Heart right ventricle (tissue), 16 donors: Measurements from ENCODE around the gene KRT38. TPM values are rescaled to one million over a fixed set of nuclear protein-coding genes. Genes with fewer than 3 reads are reported as not detected.

ENCODE experiments used
- ATAC-seq, 8 donors: fragments of 200-7000 bp; cut with Tn5 transposase; one replicate each; pipeline ENCODE4 v1.9.1; 2020; ENCODE audit warnings: mild to moderate bottlenecking in 8 of 8, moderate library complexity in 8 of 8, moderate number of reproducible peaks in 1 of 8
- DNase-seq, 2 donors: peaks; one replicate each; pipeline ENCODE4 v3.0.0-alpha.2; 2020
- H3K27ac ChIP-seq, 10 donors: fragments of 200-600 bp; sonication (generic) in 2 of 10; one replicate each; pipeline versions ENCODE4 v1.5.0 to v1.8.0; 2020 to 2022; ENCODE audit warnings: mild to moderate bottlenecking in 3 of 10
- H3K27me3 ChIP-seq, 7 donors: fragments of 200-600 bp; one replicate each; pipeline ENCODE4 v1.8.0; 2021 to 2022; ENCODE audit warnings: mild to moderate bottlenecking in 2 of 7
- H3K36me3 ChIP-seq, 9 donors: fragments of 200-600 bp; sonication (generic) in 1 of 9; one replicate each; pipeline versions ENCODE4 v1.5.0 to v1.8.0; 2020 to 2022; ENCODE audit warnings: mild to moderate bottlenecking in 2 of 9
- H3K4me1 ChIP-seq, 9 donors: fragments of 200-600 bp; sonication (generic) in 1 of 9; one replicate each; pipeline versions ENCODE4 v1.5.0 to v1.8.0; 2020 to 2022; ENCODE audit warnings: mild to moderate bottlenecking in 4 of 9
- H3K4me3 ChIP-seq, 10 donors: fragments of 200-600 bp; sonication (generic) in 2 of 10; one replicate each; pipeline versions ENCODE4 v1.5.0 to v1.8.0; 2020 to 2022; ENCODE audit warnings: mild to moderate bottlenecking in 7 of 10, moderate library complexity in 2 of 10
- H3K9me3 ChIP-seq, 11 donors: fragments of 200-600 bp in 10 of 11; sonication (generic) in 2 of 11; one replicate each; pipeline versions ENCODE4 v1.5.0 to v1.8.0; 2013 to 2022; ENCODE audit warnings: mild to moderate bottlenecking in 2 of 11, control low read depth in 1 of 11, moderate library complexity in 1 of 11
- CTCF ChIP-seq, 9 donors: fragments of 200-600 bp; sonication (generic) in 2 of 9; IDR thresholded peaks; one replicate each; pipeline versions ENCODE4 v1.5.0 to v1.8.0; 2021 to 2022; ENCODE audit warnings: antibody characterized with exemption in 9 of 9, mild to moderate bottlenecking in 5 of 9, moderate library complexity in 1 of 9
- WGBS, 2 donors: extraction: QIAGEN DNeasy Blood & Tissue Kit; methylation state at CpG; one replicate each; pipeline ENCODE4 v1.1.7; 2013; ENCODE audit warnings: inconsistent platforms in 1 of 2; 5-methylcytosine and 5-hydroxymethylcytosine counted together
- intact Hi-C, 10 donors: fragments of 100-400 bp; cut with DNase I; formaldehyde crosslinking; loops; one replicate each; pipeline versions ENCODE4 v1.11.1 to v1.14.2; 2022
- polyA plus RNA-seq, 2 donors: library from polyadenylated mRNA; stranded (reverse); fragments of 200-250 nt; gene quantifications; one replicate each; pipeline ENCODE4 v1.2.3, GENCODE V29; 2013
- total RNA-seq, 10 donors: library from RNA; stranded (reverse); fragmentation: NEBNext Ultra II Directional in 3 of 10; extraction: Animal tissue kit (Norgen Biotek cat#: 25700) in 3 of 10; gene quantifications; one replicate each; pipeline versions ENCODE4 v1.2.1 to v1.2.4, GENCODE V29; 2021 to 2023
- donor health status: Arrhythmogenic right ventricular cardiomyopathy.
- donor health status: ischemic (EF 13 %, LVEDD 7.1; RV severe dilation, severe dysfunction).
- donor health status: healthy with polysubstance abuse.
- donor health status: DM: no; HTN: yes; CAD: no.
- donor health status: DM: no; HTN: no; CAD: no.
- donor health status: ischemic (EF 25% LVEDD 6.9; RV normal size, moderate dysfunction).
- donor health status: ischemic (EF 25% LVEDD 5.7; RV mildly dilated, moderate dysfunction).
- donor health status: healthy.
- donor health status: DM: yes; HTN: yes; CAD: no.
- donor health status: Ischemic cardiomyopathy.
- donor health status: ischemic (EF 35%, LVEDD 5.7; RV mildly dilated, moderate dysfunction).
- donor health status: nonischemic (EF 11% LVEDD 7.7; RV severe dilation, severe dysfunction).
- donor health status: DM: yes; HTN: yes; CAD: no.
- donor health status: PGD.
- donor health status: ischemic (EF 29% LVEDD 5.4; RV normal size, mild dysfunction).
- donor health status: nonischemic (EF 23%, LVEDD 6.1; RV moderate dilation, normal function).

Gene KRT38
- total and polyA plus RNA-seq, 12 donors: not detected

- Histone ChIP-seq H3K36me3 (no peaks in the 10 kb centered on the region), H3K9me3 (no peaks in the 10 kb centered on the region), H3K27me3 (peaks cover 0 to 4% (median 0%) of the 10 kb centered on the region in 7 donors), H3K4me1 (peaks cover 0 to 22% (median 7%) of the 10 kb centered on the region in 9 donors), H3K27ac (no peak overlapping the region), H3K4me3 (no peak overlapping the region)
- intact Hi-C loops: loop anchor here in 1 of 10 donors (10.0 kb wide), 1 partner anchor 81 kb away; no protein-coding TSS in a partner anchor
- no peak for ATAC-seq
- no peak for DNase-seq
- no peak for TF ChIP-seq CTCF (IDR thresholded peaks at IDR 0.05)
- 79 to 82% methylated on average over 2 of the region's 2 CpGs for WGBS, 2 donors
These were observed 26.8 kb downstream of the KRT38 start for GRCh38 chr17:41413982-41414381.

DNA sequence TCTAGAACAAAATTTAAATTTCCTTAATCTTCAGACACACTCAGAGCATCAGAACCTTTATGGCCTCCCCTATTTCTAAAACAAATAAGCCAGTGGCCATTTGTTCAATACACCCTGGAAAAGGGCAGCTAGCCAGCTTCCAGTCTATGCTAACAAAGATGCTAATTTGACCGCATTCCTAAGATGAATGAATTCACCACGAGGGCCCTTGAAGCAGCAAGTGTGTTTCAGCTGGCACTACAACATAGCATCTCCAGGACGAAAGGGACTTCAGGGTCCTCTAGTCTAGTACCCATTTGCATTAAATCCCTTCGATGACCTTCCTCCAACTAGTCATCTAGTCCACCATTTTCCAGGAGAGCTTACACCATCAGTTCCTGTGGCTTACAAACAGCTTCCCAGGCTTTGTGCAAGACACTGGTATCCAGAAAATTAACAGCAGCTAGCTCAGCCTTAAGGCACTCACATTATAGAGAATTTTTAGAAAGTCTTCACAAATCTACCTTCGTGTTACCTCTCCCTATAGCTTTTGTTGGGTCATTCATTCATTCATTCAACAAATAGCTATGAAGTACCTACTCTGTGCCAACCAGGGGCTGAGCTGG lies 27.3 kb downstream of the KRT38 start:
- TF ChIP-seq CTCF (IDR thresholded peaks at IDR 0.05): no peak
- no peaks in the 10 kb centered on the region for H3K36me3 ChIP-seq
- intact Hi-C loops: loop anchor here in 1 of 10 donors (10.0 kb wide), 1 partner anchor 81 kb away; no protein-coding TSS in a partner anchor
- H3K4me1 ChIP-seq: peaks cover 0 to 22% (median 7%) of the 10 kb centered on the region in 9 donors
- H3K4me3 ChIP-seq: no peak overlapping the region
- H3K27me3 ChIP-seq: peaks cover 0 to 4% (median 0%) of the 10 kb centered on the region in 7 donors
- ATAC-seq: no peak
- no peak for DNase-seq
- no peak overlapping the region for H3K27ac ChIP-seq
- no peaks in the 10 kb centered on the region for H3K9me3 ChIP-seq
- WGBS, 2 donors: 64% methylated on average over 5 of the region's 5 CpGs

DNA sequence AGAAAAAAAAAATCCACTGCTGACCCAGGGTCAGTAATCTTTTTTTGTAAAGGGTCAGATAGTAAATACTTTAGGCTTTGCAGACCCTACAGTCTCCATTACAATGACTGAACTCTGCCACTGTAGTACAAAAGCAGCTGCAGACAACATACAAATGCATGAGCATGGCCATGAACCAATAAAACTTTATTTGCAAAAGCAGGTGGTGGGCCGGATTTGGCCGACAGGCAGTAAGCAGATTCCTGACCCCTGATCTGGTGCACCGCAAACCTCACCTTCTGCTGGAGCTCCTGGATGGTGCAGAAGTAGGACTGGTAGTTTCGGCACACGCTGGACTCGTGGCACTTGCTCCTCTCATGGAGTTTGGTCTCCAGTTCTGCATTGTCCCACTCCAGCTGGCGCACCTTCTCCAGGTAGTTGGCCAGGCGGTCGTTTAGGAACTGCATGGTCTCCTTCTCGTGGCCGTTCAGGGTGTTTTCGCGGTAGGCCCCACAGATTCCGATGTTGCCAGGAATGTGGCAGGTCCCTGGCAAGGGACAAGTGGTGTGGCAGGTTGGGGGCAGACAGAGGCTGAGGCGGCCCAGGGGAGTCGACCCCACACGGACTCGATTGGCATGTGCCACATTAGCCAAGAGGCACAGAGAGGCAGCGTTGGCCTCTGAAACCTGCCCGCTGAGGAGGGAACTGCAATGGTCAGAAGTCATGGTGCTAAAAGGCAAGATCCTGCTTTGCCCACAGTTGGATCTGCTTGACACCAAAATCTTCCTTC lies 29.5 kb downstream of the KRT38 start:
- no peak for TF ChIP-seq CTCF (IDR thresholded peaks at IDR 0.05)
- Histone ChIP-seq H3K4me1 (peaks cover 0 to 14% (median 5%) of the 10 kb centered on the region in 9 donors), H3K27me3 (peaks cover 0 to 4% (median 0%) of the 10 kb centered on the region in 7 donors), H3K36me3 (no peaks in the 10 kb centered on the region), H3K4me3 (no peak overlapping the region), H3K9me3 (no peaks in the 10 kb centered on the region), H3K27ac (no peak overlapping the region)
- 93 to 94% methylated on average over 20 of the region's 20 CpGs for WGBS, 2 donors
- no peak for DNase-seq
- no peak for ATAC-seq
- intact Hi-C loops: loop anchor here in 1 of 10 donors (10.0 kb wide), 1 partner anchor 84 kb away; no protein-coding TSS in a partner anchor

DNA sequence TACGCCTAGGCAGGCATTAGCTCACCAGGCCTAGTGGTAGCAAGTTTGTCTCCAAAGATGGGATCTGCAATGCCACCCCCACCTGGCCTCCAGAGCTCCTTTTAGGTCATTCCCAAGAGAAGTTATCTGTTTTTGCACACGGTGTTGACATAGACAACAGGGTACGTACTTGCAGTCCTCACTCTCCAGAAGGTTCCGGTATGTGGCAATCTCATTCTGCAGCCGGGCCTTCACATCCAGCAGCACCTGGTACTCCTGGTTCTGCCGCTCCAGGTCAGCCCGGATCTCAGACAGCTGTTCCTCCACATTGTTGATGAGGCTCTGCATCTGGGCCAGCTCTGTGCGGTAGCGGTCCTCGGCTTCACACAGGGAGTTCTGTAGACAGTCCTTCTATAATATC lies 33.6 kb downstream of the KRT38 start:
- Histone ChIP-seq H3K4me1 (peaks cover 0 to 16% (median 0%) of the 10 kb centered on the region in 9 donors), H3K27me3 (peaks cover 0 to 4% (median 0%) of the 10 kb centered on the region in 7 donors), H3K9me3 (no peaks in the 10 kb centered on the region), H3K27ac (no peak overlapping the region), H3K36me3 (no peaks in the 10 kb centered on the region), H3K4me3 (no peak overlapping the region)
- intact Hi-C loops: no loop called here
- no peak for DNase-seq
- no peak for TF ChIP-seq CTCF (IDR thresholded peaks at IDR 0.05)
- 90 to 91% methylated on average over 10 of the region's 10 CpGs for WGBS, 2 donors
- no peak for ATAC-seq
